HG03575 (cell line): ENCODE results near the gene MITF.

Source experiments
- ATAC-seq: cut with Tn5 transposase; IDR thresholded peaks from one replicate; pipeline ENCODE4 v1.9.1; 2021; ENCODE audit not compliant: unreplicated experiment, insufficient number of reproducible peaks, low FRiP score; ENCODE audit errors: extremely low read depth

Gene MITF

GRCh38 chr3:69724722-69725435 lies 14.4 kb upstream of the MITF start:
- ATAC-seq, result no peak

- ATAC-seq, result no peak
Observed at GRCh38 chr3:69725994-69726571, 13.2 kb upstream of the MITF start.

GRCh38 chr3:69729147-69729919 lies 9.9 kb upstream of the MITF start:
- ATAC-seq, result no peak

GRCh38 chr3:69731080-69731479 lies 8.2 kb upstream of the MITF start:
- ATAC-seq, result no peak

- ATAC-seq, result no peak
Observed at GRCh38 chr3:69735893-69736292, 3.4 kb upstream of the MITF start.

GRCh38 chr3:69737392-69737791 lies 1.9 kb upstream of the MITF start:
- no peak for ATAC-seq

- no peak for ATAC-seq
Observed at GRCh38 chr3:69738315-69738714, 949 bp upstream of the MITF start.

- ATAC-seq, result no peak
Observed at GRCh38 chr3:69738859-69739203, 433 bp upstream of the MITF start.

GRCh38 chr3:69740103-69741021 lies 1.1 kb downstream of the MITF start:
- ATAC-seq, result no peak

GRCh38 chr3:69741032-69741767 lies 1.9 kb downstream of the MITF start:
- no peak for ATAC-seq

- ATAC-seq, result no peak
Observed at GRCh38 chr3:69742391-69742790, 3.1 kb downstream of the MITF start.

GRCh38 chr3:69743975-69744906 lies 5.0 kb downstream of the MITF start:
- no peak for ATAC-seq

GRCh38 chr3:69745505-69745904 lies 6.2 kb downstream of the MITF start:
- ATAC-seq, result no peak

GRCh38 chr3:69746119-69746518 lies 6.9 kb downstream of the MITF start:
- no peak for ATAC-seq

- no peak for ATAC-seq
Observed at GRCh38 chr3:69747511-69748258, 8.4 kb downstream of the MITF start.

- no peak for ATAC-seq
Observed at GRCh38 chr3:69748503-69748902, 9.2 kb downstream of the MITF start.

- no peak for ATAC-seq
Observed at GRCh38 chr3:69749461-69749860, 10.2 kb downstream of the MITF start.
